ENCODE results near the gene ZFAND4. TPM values are rescaled to one million over a fixed set of nuclear protein-coding genes. Genes with fewer than 3 reads are reported as not detected.
"Not testable (repeated sequence)": the region's sequence is repeated elsewhere in the genome, so short reads cannot be mapped to it uniquely, and the experiment has no call there.

ZFAND4 gene
- polyA plus RNA-seq, 1 donor = 9.2 TPM

GRCh38 chr10:45589868-45590267 lies 82.7 kb downstream of the ZFAND4 start:
- DNase-seq (ENCODE audit: low read depth) = no peak

GRCh38 chr10:45589009-45589408 lies 83.6 kb downstream of the ZFAND4 start:
- no peak for DNase-seq (ENCODE audit: low read depth)

GRCh38 chr10:45586028-45586824 lies 86.3 kb downstream of the ZFAND4 start:
- DNase-seq (ENCODE audit: low read depth) = no peak

- no peak for DNase-seq (ENCODE audit: low read depth)
Measured at GRCh38 chr10:45585131-45585530, 87.4 kb downstream of the ZFAND4 start.

- no peak for DNase-seq (ENCODE audit: low read depth)
Measured at GRCh38 chr10:45582386-45582781, 90.2 kb downstream of the ZFAND4 start.

- no peak for DNase-seq (ENCODE audit: low read depth)
Measured at GRCh38 chr10:45581582-45582385, 90.8 kb downstream of the ZFAND4 start.

GRCh38 chr10:45581216-45581549 lies 91.4 kb downstream of the ZFAND4 start:
- DNase-seq (ENCODE audit: low read depth) = no peak

- no peak for DNase-seq (ENCODE audit: low read depth)
Measured at GRCh38 chr10:45580371-45581215, 92.0 kb downstream of the ZFAND4 start.

GRCh38 chr10:45578384-45578971 lies 94.1 kb downstream of the ZFAND4 start:
- DNase-seq (ENCODE audit: low read depth) = no peak

- no peak for DNase-seq (ENCODE audit: low read depth)
Measured at GRCh38 chr10:45575966-45576597, 96.5 kb downstream of the ZFAND4 start.

GRCh38 chr10:45575032-45575761 lies 97.4 kb downstream of the ZFAND4 start:
- not testable (repeated sequence) for DNase-seq (ENCODE audit: low read depth)

- no peak for DNase-seq (ENCODE audit: low read depth)
Measured at GRCh38 chr10:45569471-45569870, 103.1 kb downstream of the ZFAND4 start.

- no peak for DNase-seq (ENCODE audit: low read depth)
Measured at GRCh38 chr10:45566415-45566814, 106.2 kb downstream of the ZFAND4 start.

Other genes starting within 250 kb of the ZFAND4 start
- 24.9 TPM for gene WASHC2C, start 54.5 kb upstream of the ZFAND4 start, polyA plus RNA-seq (ENCODE audit: insufficient read length)
- 18.1 TPM for gene AGAP4, start 174.7 kb upstream of the ZFAND4 start, polyA plus RNA-seq (ENCODE audit: insufficient read length)

Data from forelimb muscle (tissue), 1 donor.